ENCODE data around the gene INPP5D.

Gene INPP5D

GRCh38 chr2:233031556-233032500 lies 28.3 kb upstream of the INPP5D start:
- in situ Hi-C loops (cut with HindIII; ENCODE audit: low sequenced_read_pairs): no loop called here

GRCh38 chr2:233032551-233033320 lies 27.4 kb upstream of the INPP5D start, which contains the start of gene NEU2:
TSS of gene NEU2 (plus strand) at chr2:233032672. CDS start at chr2:233032672, 0 bp downstream.
- in situ Hi-C loops (cut with HindIII; ENCODE audit: low sequenced_read_pairs): no loop called here

DNA sequence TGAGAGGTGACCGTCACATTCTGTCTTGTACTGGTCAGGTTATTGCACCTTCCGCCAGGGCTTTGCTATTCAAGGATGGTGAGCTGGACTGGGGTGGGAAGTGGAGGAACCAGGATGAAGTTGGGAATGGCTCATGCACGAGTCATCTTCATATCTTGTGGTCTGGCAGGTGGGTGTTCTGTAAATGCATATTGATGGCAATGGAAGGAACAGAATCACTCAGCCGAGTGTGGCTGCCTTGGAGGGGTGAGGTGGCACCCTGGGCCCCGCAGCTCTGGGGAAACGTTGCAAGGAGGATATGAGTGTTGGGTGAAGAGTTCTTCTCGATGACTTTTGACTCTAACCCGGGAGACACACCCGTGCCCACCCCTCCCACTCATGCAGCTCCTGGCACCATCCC lies 26.5 kb upstream of the INPP5D start:
- in situ Hi-C loops (cut with HindIII; ENCODE audit: low sequenced_read_pairs): no loop called here

DNA sequence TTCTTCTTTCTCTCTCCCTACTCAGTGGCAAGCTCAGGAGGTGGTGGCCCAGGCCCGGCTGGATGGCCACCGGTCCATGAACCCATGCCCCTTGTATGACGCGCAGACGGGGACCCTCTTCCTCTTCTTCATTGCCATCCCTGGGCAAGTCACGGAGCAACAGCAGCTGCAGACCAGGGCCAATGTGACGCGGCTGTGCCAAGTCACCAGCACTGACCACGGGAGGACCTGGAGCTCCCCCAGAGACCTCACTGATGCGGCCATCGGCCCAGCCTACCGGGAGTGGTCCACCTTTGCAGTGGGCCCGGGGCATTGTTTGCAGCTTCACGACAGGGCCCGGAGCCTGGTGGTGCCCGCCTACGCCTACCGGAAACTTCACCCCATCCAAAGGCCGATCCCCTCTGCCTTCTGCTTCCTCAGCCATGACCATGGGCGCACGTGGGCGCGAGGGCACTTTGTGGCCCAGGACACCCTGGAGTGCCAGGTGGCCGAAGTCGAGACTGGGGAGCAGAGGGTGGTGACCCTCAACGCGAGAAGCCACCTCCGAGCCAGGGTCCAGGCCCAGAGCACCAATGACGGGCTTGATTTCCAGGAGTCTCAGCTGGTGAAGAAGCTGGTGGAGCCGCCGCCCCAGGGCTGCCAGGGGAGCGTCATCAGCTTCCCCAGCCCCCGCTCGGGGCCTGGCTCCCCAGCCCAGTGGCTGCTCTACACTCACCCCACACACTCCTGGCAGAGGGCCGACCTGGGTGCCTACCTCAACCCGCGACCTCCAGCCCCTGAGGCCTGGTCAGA lies 25.9 kb upstream of the INPP5D start:
- in situ Hi-C loops (cut with HindIII; ENCODE audit: low sequenced_read_pairs): no loop called here

DNA sequence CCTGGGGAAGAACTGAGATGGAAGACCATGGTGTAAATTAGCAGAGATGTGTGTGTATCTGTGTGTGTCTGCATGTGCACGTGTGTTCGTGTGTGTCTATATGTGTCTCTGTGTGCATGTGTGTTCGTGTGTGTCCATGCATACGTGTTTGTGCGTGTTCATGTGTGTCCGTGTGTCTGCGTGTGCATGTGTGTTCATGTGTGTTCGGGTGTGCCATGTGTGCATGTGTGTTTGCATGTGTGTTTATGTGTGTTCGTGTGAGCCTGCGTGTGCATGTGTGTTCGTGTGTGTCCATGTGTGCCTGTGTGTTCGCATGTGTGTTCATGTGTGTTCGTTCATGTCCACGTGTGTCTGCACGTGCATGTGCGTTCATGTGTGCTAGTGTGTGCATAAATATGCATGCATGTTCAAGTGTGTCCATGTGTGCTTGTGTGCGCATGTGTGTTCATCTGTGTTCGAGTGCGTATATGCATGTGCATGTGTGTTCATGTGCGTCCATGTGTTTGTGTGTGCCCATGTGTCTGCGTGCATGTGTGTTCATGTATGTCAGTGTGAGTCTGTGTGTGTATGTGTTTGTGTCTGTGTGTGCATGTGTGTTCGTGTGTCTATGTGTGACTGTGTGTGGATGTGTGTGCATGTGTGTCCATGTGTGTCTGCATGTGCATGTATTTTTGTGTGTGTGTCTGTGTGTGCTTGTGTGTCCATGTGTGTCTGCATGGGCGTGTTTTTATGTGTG lies 24.5 kb upstream of the INPP5D start:
- in situ Hi-C loops (cut with HindIII; ENCODE audit: low sequenced_read_pairs): no loop called here

GRCh38 chr2:233036162-233036838 lies 23.8 kb upstream of the INPP5D start:
- in situ Hi-C loops (cut with HindIII; ENCODE audit: low sequenced_read_pairs): no loop called here

- in situ Hi-C loops (cut with HindIII; ENCODE audit: low sequenced_read_pairs): no loop called here
These were observed 23.1 kb upstream of the INPP5D start for GRCh38 chr2:233037078-233037477.

DNA sequence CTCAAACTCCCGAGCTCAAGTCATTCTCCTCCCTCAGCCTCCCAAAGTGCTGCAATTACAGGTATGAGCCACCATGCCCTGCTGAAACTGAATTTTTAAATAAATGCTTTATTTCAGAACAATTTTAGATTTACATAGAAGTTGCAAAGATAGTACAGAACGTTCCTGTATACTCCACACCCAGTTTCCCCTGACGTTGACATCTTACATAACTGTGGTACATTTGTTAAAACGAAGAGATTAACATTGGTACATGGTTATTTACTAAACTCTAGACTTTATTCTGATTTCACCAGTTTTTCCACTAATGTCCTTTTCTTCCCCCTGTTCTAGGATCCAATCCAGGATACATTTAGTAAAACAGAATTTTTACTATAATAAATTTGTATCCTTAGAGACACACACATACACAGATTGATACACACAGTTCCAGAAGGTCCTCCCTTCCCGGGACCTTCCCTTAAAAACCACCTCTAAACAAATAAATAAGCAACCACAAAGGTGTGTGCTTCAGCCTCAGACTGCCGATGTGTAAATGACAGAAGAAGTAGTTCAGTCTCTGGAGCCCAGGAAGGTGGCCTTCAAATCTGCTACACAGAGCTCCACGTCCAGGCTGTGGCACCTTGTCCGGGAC lies 20.8 kb upstream of the INPP5D start:
- in situ Hi-C loops (cut with HindIII; ENCODE audit: low sequenced_read_pairs): no loop called here

- in situ Hi-C loops (cut with HindIII; ENCODE audit: low sequenced_read_pairs): no loop called here
These were observed 20.2 kb upstream of the INPP5D start for GRCh38 chr2:233039846-233040530.

- in situ Hi-C loops (cut with HindIII; ENCODE audit: low sequenced_read_pairs): no loop called here
These were observed 19.6 kb upstream of the INPP5D start for GRCh38 chr2:233040571-233040970.

GRCh38 chr2:233041722-233042323 lies 18.3 kb upstream of the INPP5D start:
- in situ Hi-C loops (cut with HindIII; ENCODE audit: low sequenced_read_pairs): no loop called here

DNA sequence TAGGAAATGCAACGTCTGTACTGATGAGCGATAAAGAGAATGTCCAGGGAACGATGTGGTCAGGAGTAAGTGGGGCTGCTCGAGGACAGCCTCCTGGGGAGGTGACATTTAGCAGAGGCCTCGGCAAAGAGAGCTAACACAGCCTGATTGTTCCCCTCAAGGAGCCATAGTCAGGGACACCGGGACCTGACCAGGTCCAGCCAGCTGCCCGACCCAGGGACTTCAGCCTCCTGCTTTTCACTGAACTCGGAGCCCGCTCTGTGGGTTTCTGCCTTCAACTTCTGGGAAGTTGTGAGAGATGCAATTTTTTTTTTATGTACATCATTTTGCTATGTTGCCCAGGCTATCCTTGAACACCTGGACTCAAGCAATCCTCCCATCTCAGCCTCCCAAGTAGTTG lies 17.6 kb upstream of the INPP5D start:
- in situ Hi-C loops (cut with HindIII; ENCODE audit: low sequenced_read_pairs): no loop called here

GRCh38 chr2:233044974-233045605 lies 15.1 kb upstream of the INPP5D start:
- in situ Hi-C loops (cut with HindIII; ENCODE audit: low sequenced_read_pairs): no loop called here

DNA sequence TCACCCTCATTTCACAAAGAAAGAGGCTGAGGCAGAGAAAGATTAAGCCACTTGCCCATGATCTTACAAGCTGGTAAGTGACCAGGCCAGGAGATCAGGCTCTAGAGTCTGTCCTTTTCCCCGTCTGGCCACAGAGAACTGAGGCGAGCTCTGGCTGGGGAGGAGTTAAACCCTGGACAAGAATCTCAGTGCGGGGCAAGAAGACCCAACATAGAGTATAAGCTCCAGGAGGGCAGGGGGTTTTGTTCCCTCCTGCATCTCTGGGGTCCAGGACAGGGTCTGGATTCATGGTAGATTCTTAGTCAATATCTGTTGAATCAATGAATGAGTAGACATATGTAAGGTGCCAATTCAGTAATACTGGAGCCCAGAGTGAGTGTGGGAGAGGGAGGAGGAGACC lies 12.9 kb upstream of the INPP5D start:
- in situ Hi-C loops (cut with HindIII; ENCODE audit: low sequenced_read_pairs): no loop called here

GRCh38 chr2:233047667-233048066 lies 12.5 kb upstream of the INPP5D start:
- in situ Hi-C loops (cut with HindIII; ENCODE audit: low sequenced_read_pairs): no loop called here

- in situ Hi-C loops (cut with HindIII; ENCODE audit: low sequenced_read_pairs): no loop called here
These were observed 11.5 kb upstream of the INPP5D start for GRCh38 chr2:233048569-233049193.

GRCh38 chr2:233049194-233049761 lies 10.9 kb upstream of the INPP5D start:
- in situ Hi-C loops (cut with HindIII; ENCODE audit: low sequenced_read_pairs): no loop called here
